Astrocyte of the cerebellum (primary cell): ENCODE results near the gene RALGAPB.
A peak's percentile ranks its signal among the peaks of the same experiment; 100 is the strongest.

Source experiments
- DNase-seq: peaks from one replicate; pipeline ENCODE4 v3.0.0-alpha.2; 2011; ENCODE audit warnings: low read depth
- H3K4me3 ChIP-seq: 2 replicates; pipeline ENCODE4 v1.5.1; 2011; ENCODE audit warnings: mild to moderate bottlenecking, low read depth, low read length, moderate library complexity
- CTCF ChIP-seq: IDR thresholded peaks from 2 replicates; pipeline ENCODE4 v1.5.1; 2012; ENCODE audit warnings: low read length, low read depth, moderate library complexity, mild to moderate bottlenecking; ENCODE audit errors: missing control alignments
- in situ Hi-C: cut with HindIII; loops from 2 replicates; pipeline ENCODE4 v1.10.0; 2017; ENCODE audit warnings: low sequenced_read_pairs

RALGAPB gene

DNA sequence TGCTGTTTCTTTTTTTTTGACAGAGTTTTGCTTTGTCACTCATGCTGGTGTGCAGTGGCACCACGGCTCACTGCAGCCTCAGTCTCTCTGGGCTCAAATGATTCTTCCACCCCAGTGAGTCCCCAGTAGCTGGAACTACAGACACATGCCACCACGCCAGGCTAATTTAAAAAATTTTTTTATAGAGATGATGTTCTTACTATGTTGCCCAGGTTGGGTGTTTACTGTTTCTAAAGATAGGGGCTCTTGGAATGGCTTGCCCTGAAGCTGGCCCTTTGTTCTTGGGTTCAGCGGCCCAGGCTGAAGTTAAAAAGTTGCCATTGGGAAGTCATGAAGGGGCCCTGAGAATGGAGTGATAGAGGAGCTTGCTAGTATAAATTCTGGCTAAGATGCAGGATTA lies 16.5 kb downstream of the RALGAPB start:
- in situ Hi-C loops, result no loop called here
- no peak overlapping the region for H3K4me3 ChIP-seq
- TF ChIP-seq CTCF, result no peak
- DNase-seq, result no peak

DNA sequence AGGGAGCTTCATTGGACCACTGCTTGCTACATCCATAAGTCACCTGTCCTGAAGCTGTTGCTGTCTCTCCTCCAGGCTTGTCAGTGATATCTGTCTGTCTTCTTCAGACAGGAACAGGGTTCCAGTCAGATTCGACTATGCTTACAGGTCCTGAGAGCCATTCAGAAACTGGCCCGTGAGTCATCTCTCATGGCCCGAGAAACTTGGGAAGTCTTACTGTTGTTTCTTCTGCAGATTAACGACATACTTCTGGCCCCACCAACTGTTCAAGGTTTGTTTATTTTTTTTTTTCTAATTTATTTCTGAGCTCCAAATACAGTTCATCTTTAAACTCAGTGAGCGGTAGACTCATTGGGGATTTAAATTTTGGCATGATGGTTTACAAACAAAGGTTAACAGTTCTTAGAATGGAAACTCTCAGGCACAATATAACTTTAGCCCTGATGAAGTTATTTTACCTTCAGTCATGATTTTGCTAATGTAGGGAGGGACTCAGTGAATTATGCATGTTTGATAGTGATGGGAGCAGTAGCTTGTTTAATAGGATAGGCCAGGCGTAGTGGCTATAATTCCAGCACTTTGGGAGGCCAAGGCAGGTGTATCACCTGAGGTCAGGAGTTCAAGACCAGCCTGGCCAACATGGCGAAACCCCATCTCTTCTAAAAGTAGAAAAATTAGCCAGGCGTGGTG lies 24.7 kb downstream of the RALGAPB start:
- no peak for DNase-seq
- H3K4me3 ChIP-seq, result no peak overlapping the region
- TF ChIP-seq CTCF, result no peak
- in situ Hi-C loops, result no loop called here

DNA sequence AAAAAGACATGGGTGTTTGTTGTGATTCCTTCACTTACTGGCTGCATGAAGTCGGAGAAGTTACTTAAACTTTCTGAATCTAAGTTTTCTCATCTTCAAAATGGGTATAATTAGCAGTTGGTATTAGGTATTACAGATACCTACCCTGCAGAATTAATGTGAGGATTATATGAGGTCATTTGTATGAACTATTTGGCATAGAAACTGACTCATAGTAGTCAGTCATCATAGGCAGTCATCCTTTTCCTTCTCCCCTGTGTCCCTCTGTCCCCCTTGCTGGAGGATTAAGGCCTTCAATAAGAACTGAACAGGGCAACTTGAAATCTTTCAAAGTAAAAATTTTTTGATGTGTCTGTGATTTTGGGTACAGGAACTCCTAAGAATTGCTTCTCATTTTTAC lies 26.3 kb downstream of the RALGAPB start:
- H3K4me3 ChIP-seq, result no peak overlapping the region
- no peak for DNase-seq
- no peak for TF ChIP-seq CTCF
- in situ Hi-C loops, result no loop called here

DNA sequence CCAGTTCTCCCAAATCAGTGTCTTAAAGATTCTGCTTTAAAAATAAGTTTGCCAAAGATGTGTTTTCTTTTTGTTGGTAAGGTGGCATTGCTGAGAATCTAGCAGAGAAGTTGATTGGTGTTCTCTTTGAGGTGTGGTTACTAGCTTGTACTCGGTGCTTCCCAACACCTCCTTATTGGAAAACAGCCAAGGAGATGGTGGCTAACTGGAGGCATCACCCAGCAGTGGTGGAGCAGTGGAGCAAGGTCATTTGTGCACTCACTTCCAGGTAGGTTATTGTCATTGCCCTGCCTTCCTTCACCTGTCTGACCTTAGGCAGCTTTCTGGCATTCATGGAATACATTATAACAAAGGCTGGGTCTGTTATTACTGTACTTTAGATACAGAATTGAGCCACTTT lies 26.7 kb downstream of the RALGAPB start:
- in situ Hi-C loops, result no loop called here
- no peak overlapping the region for H3K4me3 ChIP-seq
- TF ChIP-seq CTCF, result no peak
- no peak for DNase-seq

- no peak for DNase-seq
- no peak overlapping the region for H3K4me3 ChIP-seq
- in situ Hi-C loops, result no loop called here
- TF ChIP-seq CTCF, result no peak
Observed at GRCh38 chr20:38501858-38502436, 29.3 kb downstream of the RALGAPB start.

- in situ Hi-C loops, result no loop called here
- no peak overlapping the region for H3K4me3 ChIP-seq
- TF ChIP-seq CTCF, result no peak
- DNase-seq, result peak; percentile 5
Observed at GRCh38 chr20:38504368-38505090, 31.9 kb downstream of the RALGAPB start.
